NCI-H524 treated with DMSO at 0.1 percent for 48 hours (cell line): ENCODE measurements around the gene R3HDM1.

Source experiments
- DNase-seq: peaks from one replicate; lab custom pipeline; 2025; lab: John Stamatoyannopoulos, UW

Gene R3HDM1

GRCh38 chr2:135728064-135728743 lies 196.9 kb downstream of the R3HDM1 start:
- no peak for DNase-seq

- no peak for DNase-seq
These were observed 201.3 kb downstream of the R3HDM1 start for GRCh38 chr2:135732561-135732960.

GRCh38 chr2:135733045-135733444 lies 201.8 kb downstream of the R3HDM1 start:
- no peak for DNase-seq

GRCh38 chr2:135736546-135736945 lies 205.3 kb downstream of the R3HDM1 start:
- no peak for DNase-seq

- no peak for DNase-seq
These were observed 208.9 kb downstream of the R3HDM1 start for GRCh38 chr2:135740206-135740605.

GRCh38 chr2:135741043-135741394 lies 209.7 kb downstream of the R3HDM1 start:
- DNase-seq = no peak

- peak; percentile 94 for DNase-seq
These were observed 210.4 kb downstream of the R3HDM1 start, which contains the start of gene UBXN4 for GRCh38 chr2:135741395-135742324. Gene UBXN4, plus strand, starts transcription at chr2:135741855. Its CDS starts 75 bp downstream, at chr2:135741930.

- DNase-seq = peak; percentile 13
These were observed 211.1 kb downstream of the R3HDM1 start for GRCh38 chr2:135742325-135742757.

GRCh38 chr2:135743860-135744259 lies 212.6 kb downstream of the R3HDM1 start:
- DNase-seq = peak; percentile 34

- DNase-seq = peak; percentile 53
These were observed 213.6 kb downstream of the R3HDM1 start for GRCh38 chr2:135744760-135745314.

- no peak for DNase-seq
These were observed 214.3 kb downstream of the R3HDM1 start for GRCh38 chr2:135745545-135745944.

- no peak for DNase-seq
These were observed 224.3 kb downstream of the R3HDM1 start for GRCh38 chr2:135755573-135755972.

- no peak for DNase-seq
These were observed 225.4 kb downstream of the R3HDM1 start for GRCh38 chr2:135756692-135757091.

GRCh38 chr2:135762022-135762421 lies 230.7 kb downstream of the R3HDM1 start:
- peak; percentile 87 for DNase-seq

- DNase-seq = no peak
These were observed 231.2 kb downstream of the R3HDM1 start for GRCh38 chr2:135762530-135762929.

- no peak for DNase-seq
These were observed 237.6 kb downstream of the R3HDM1 start for GRCh38 chr2:135768863-135769262.

GRCh38 chr2:135773319-135773718 lies 242.0 kb downstream of the R3HDM1 start:
- DNase-seq = no peak

- no peak for DNase-seq
These were observed 242.6 kb downstream of the R3HDM1 start for GRCh38 chr2:135773917-135774316.
